ENCODE data around the gene DHRS7.
A peak's percentile ranks its signal among the peaks of the same experiment; 100 is the strongest.
"Not testable (repeated sequence)": the region's sequence is repeated elsewhere in the genome, so short reads cannot be mapped to it uniquely, and the experiment has no call there.

The DHRS7 gene

GRCh38 chr14:60114881-60115280, 50.3 kb downstream of the DHRS7 start:
- Histone ChIP-seq H3K4me3 (ENCODE audit: low read length) (no peak overlapping the region), H3K9ac (ENCODE audit: low read length) (no peak overlapping the region), H3K4me1 (ENCODE audit: control insufficient read depth, insufficient read depth, low read length) (no peaks in the 10 kb centered on the region), H3K9me3 (ENCODE audit: control insufficient read depth, low read length) (no peaks in the 10 kb centered on the region), H3K27me3 (replicated peaks; ENCODE audit: control insufficient read depth, insufficient read depth, low read length) (no peaks in the 10 kb centered on the region), H3K36me3 (ENCODE audit: control insufficient read depth, insufficient read depth, low read length, severe bottlenecking) (peaks cover 56% of the 10 kb centered on the region)
- peak; percentile 66 for DNase-seq (ENCODE audit: low read depth)

- no peak overlapping the region for H3K9ac ChIP-seq (ENCODE audit: low read length)
- DNase-seq (ENCODE audit: low read depth): no peak
- H3K36me3 ChIP-seq (ENCODE audit: control insufficient read depth, insufficient read depth, low read length, severe bottlenecking): peaks cover 42% of the 10 kb centered on the region
- no peaks in the 10 kb centered on the region for H3K9me3 ChIP-seq (ENCODE audit: control insufficient read depth, low read length)
- peak overlapping the region; percentile 4 for H3K4me3 ChIP-seq (ENCODE audit: low read length)
- peaks cover 8% of the 10 kb centered on the region for H3K4me1 ChIP-seq (ENCODE audit: control insufficient read depth, insufficient read depth, low read length)
- no peaks in the 10 kb centered on the region for H3K27me3 ChIP-seq (replicated peaks; ENCODE audit: control insufficient read depth, insufficient read depth, low read length)
These were observed 53.5 kb downstream of the DHRS7 start for GRCh38 chr14:60111732-60112131.

GRCh38 chr14:60107477-60107876, 57.7 kb downstream of the DHRS7 start:
- Histone ChIP-seq H3K36me3 (ENCODE audit: control insufficient read depth, insufficient read depth, low read length, severe bottlenecking) (peaks cover 24% of the 10 kb centered on the region), H3K9ac (ENCODE audit: low read length) (no peak overlapping the region), H3K9me3 (ENCODE audit: control insufficient read depth, low read length) (no peaks in the 10 kb centered on the region), H3K27me3 (replicated peaks; ENCODE audit: control insufficient read depth, insufficient read depth, low read length) (no peaks in the 10 kb centered on the region), H3K4me3 (ENCODE audit: low read length) (no peak overlapping the region), H3K4me1 (ENCODE audit: control insufficient read depth, insufficient read depth, low read length) (peaks cover 29% of the 10 kb centered on the region)
- DNase-seq (ENCODE audit: low read depth): no peak

GRCh38 chr14:60106339-60106738, 58.9 kb downstream of the DHRS7 start:
- H3K27me3 ChIP-seq (replicated peaks; ENCODE audit: control insufficient read depth, insufficient read depth, low read length): no peaks in the 10 kb centered on the region
- no peak overlapping the region for H3K4me3 ChIP-seq (ENCODE audit: low read length)
- peaks cover 24% of the 10 kb centered on the region for H3K36me3 ChIP-seq (ENCODE audit: control insufficient read depth, insufficient read depth, low read length, severe bottlenecking)
- peaks cover 36% of the 10 kb centered on the region for H3K4me1 ChIP-seq (ENCODE audit: control insufficient read depth, insufficient read depth, low read length)
- no peaks in the 10 kb centered on the region for H3K9me3 ChIP-seq (ENCODE audit: control insufficient read depth, low read length)
- peak; percentile 63 for DNase-seq (ENCODE audit: low read depth)
- peak overlapping the region; percentile 31 for H3K9ac ChIP-seq (ENCODE audit: low read length)

- no peak overlapping the region for H3K4me3 ChIP-seq (ENCODE audit: low read length)
- no peaks in the 10 kb centered on the region for H3K27me3 ChIP-seq (replicated peaks; ENCODE audit: control insufficient read depth, insufficient read depth, low read length)
- DNase-seq (ENCODE audit: low read depth): peak; percentile 91
- H3K4me1 ChIP-seq (ENCODE audit: control insufficient read depth, insufficient read depth, low read length): peaks cover 30% of the 10 kb centered on the region
- H3K9ac ChIP-seq (ENCODE audit: low read length): no peak overlapping the region
- H3K36me3 ChIP-seq (ENCODE audit: control insufficient read depth, insufficient read depth, low read length, severe bottlenecking): peaks cover 10% of the 10 kb centered on the region
- no peaks in the 10 kb centered on the region for H3K9me3 ChIP-seq (ENCODE audit: control insufficient read depth, low read length)
These were observed 62.8 kb downstream of the DHRS7 start for GRCh38 chr14:60102389-60102788.

- DNase-seq (ENCODE audit: low read depth): peak; percentile 33
- H3K4me1 ChIP-seq (ENCODE audit: control insufficient read depth, insufficient read depth, low read length): peaks cover 29% of the 10 kb centered on the region
- no peak overlapping the region for H3K9ac ChIP-seq (ENCODE audit: low read length)
- H3K27me3 ChIP-seq (replicated peaks; ENCODE audit: control insufficient read depth, insufficient read depth, low read length): no peaks in the 10 kb centered on the region
- H3K36me3 ChIP-seq (ENCODE audit: control insufficient read depth, insufficient read depth, low read length, severe bottlenecking): peaks cover 12% of the 10 kb centered on the region
- no peak overlapping the region for H3K4me3 ChIP-seq (ENCODE audit: low read length)
- no peaks in the 10 kb centered on the region for H3K9me3 ChIP-seq (ENCODE audit: control insufficient read depth, low read length)
These were observed 63.4 kb downstream of the DHRS7 start for GRCh38 chr14:60101786-60102185.

GRCh38 chr14:60099855-60100254, 65.3 kb downstream of the DHRS7 start:
- Histone ChIP-seq H3K36me3 (ENCODE audit: control insufficient read depth, insufficient read depth, low read length, severe bottlenecking) (peaks cover 12% of the 10 kb centered on the region), H3K4me1 (ENCODE audit: control insufficient read depth, insufficient read depth, low read length) (peaks cover 35% of the 10 kb centered on the region)
- not testable (repeated sequence) for H3K4me3 ChIP-seq (ENCODE audit: low read length); H3K9ac ChIP-seq (ENCODE audit: low read length); DNase-seq (ENCODE audit: low read depth); H3K9me3 ChIP-seq (ENCODE audit: control insufficient read depth, low read length); H3K27me3 ChIP-seq (replicated peaks; ENCODE audit: control insufficient read depth, insufficient read depth, low read length)

GRCh38 chr14:60097974-60098373, 67.2 kb downstream of the DHRS7 start:
- Histone ChIP-seq H3K4me1 (ENCODE audit: control insufficient read depth, insufficient read depth, low read length) (peaks cover 43% of the 10 kb centered on the region), H3K27me3 (replicated peaks; ENCODE audit: control insufficient read depth, insufficient read depth, low read length) (no peaks in the 10 kb centered on the region), H3K4me3 (ENCODE audit: low read length) (no peak overlapping the region), H3K9me3 (ENCODE audit: control insufficient read depth, low read length) (no peaks in the 10 kb centered on the region), H3K9ac (ENCODE audit: low read length) (no peak overlapping the region), H3K36me3 (ENCODE audit: control insufficient read depth, insufficient read depth, low read length, severe bottlenecking) (peaks cover 12% of the 10 kb centered on the region)
- no peak for DNase-seq (ENCODE audit: low read depth)

GRCh38 chr14:60095781-60096450, 69.3 kb downstream of the DHRS7 start:
- H3K36me3 ChIP-seq (ENCODE audit: control insufficient read depth, insufficient read depth, low read length, severe bottlenecking): peaks cover 12% of the 10 kb centered on the region
- peaks cover 32% of the 10 kb centered on the region for H3K4me1 ChIP-seq (ENCODE audit: control insufficient read depth, insufficient read depth, low read length)
- H3K9me3 ChIP-seq (ENCODE audit: control insufficient read depth, low read length): no peaks in the 10 kb centered on the region
- peak overlapping the region; percentile 26 for H3K4me3 ChIP-seq (ENCODE audit: low read length)
- no peak overlapping the region for H3K9ac ChIP-seq (ENCODE audit: low read length)
- H3K27me3 ChIP-seq (replicated peaks; ENCODE audit: control insufficient read depth, insufficient read depth, low read length): no peaks in the 10 kb centered on the region
- peak; percentile 48 for DNase-seq (ENCODE audit: low read depth)

- peaks cover 37% of the 10 kb centered on the region for H3K4me1 ChIP-seq (ENCODE audit: control insufficient read depth, insufficient read depth, low read length)
- H3K9ac ChIP-seq (ENCODE audit: low read length): no peak overlapping the region
- H3K9me3 ChIP-seq (ENCODE audit: control insufficient read depth, low read length): no peaks in the 10 kb centered on the region
- H3K27me3 ChIP-seq (replicated peaks; ENCODE audit: control insufficient read depth, insufficient read depth, low read length): no peaks in the 10 kb centered on the region
- DNase-seq (ENCODE audit: low read depth): no peak
- H3K4me3 ChIP-seq (ENCODE audit: low read length): peak overlapping the region; percentile 26
- peaks cover 12% of the 10 kb centered on the region for H3K36me3 ChIP-seq (ENCODE audit: control insufficient read depth, insufficient read depth, low read length, severe bottlenecking)
These were observed 70.0 kb downstream of the DHRS7 start for GRCh38 chr14:60095231-60095630.

- Histone ChIP-seq H3K36me3 (ENCODE audit: control insufficient read depth, insufficient read depth, low read length, severe bottlenecking) (peaks cover 12% of the 10 kb centered on the region), H3K4me3 (ENCODE audit: low read length) (peak overlapping the region; percentile 100), H3K9me3 (ENCODE audit: control insufficient read depth, low read length) (no peaks in the 10 kb centered on the region), H3K9ac (ENCODE audit: low read length) (no peak overlapping the region), H3K27me3 (replicated peaks; ENCODE audit: control insufficient read depth, insufficient read depth, low read length) (no peaks in the 10 kb centered on the region), H3K4me1 (ENCODE audit: control insufficient read depth, insufficient read depth, low read length) (peaks cover 39% of the 10 kb centered on the region)
- no peak for DNase-seq (ENCODE audit: low read depth)
These were observed 70.8 kb downstream of the DHRS7 start for GRCh38 chr14:60094306-60094897.

Measured in adipocyte (in vitro differentiated cells).